Measurements from ENCODE around the gene IL17D. TPM values are rescaled to one million over a fixed set of nuclear protein-coding genes. Genes with fewer than 3 reads are reported as not detected.
A peak's percentile ranks its signal among the peaks of the same experiment; 100 is the strongest.

Gene IL17D
- polyA plus RNA-seq, 3 donors from 2014 or later = 0.30 to 0.66 (median 0.32) TPM

GRCh38 chr13:20702530-20702914 is 977 bp upstream of the IL17D start:
- Mint-ChIP-seq H3K4me3 (peak overlapping the region; percentile 83 to 93 (median 92)), H3K27ac (peak overlapping the region in 2 of 6 donors; percentile 60), H3K4me1 (peaks cover 12 to 13% of the 10 kb centered on the region in 2 donors), H3K9me3 (peaks cover 0 to 2% (median 0%) of the 10 kb centered on the region in 6 donors), H3K36me3 (no peaks in the 10 kb centered on the region), H3K27me3 (ENCODE audit: low read depth in 3 of 3) (peaks cover 9 to 19% (median 9%) of the 10 kb centered on the region in 3 donors)
- DNase-seq = no peak

- Mint-ChIP-seq H3K27me3 (ENCODE audit: low read depth in 3 of 3) (peaks cover 7 to 20% (median 7%) of the 10 kb centered on the region in 3 donors), H3K4me3 (peak overlapping the region in 1 of 5 donors; percentile 81), H3K27ac (no peak overlapping the region), H3K9me3 (peaks cover 0 to 2% (median 0%) of the 10 kb centered on the region in 6 donors), H3K36me3 (no peaks in the 10 kb centered on the region), H3K4me1 (peaks cover 12 to 13% of the 10 kb centered on the region in 2 donors)
- DNase-seq = peak; percentile 76 to 79 (median 77)
Measured at GRCh38 chr13:20703780-20704458, 420 bp downstream of the IL17D start.

GRCh38 chr13:20704459-20705069 is 1.1 kb downstream of the IL17D start:
- Mint-ChIP-seq H3K36me3 (no peaks in the 10 kb centered on the region), H3K27ac (peak overlapping the region in 4 of 6 donors; percentile 59 to 82 (median 62)), H3K27me3 (ENCODE audit: low read depth in 3 of 3) (peaks cover 7 to 20% (median 7%) of the 10 kb centered on the region in 3 donors), H3K4me1 (peaks cover 12 to 13% of the 10 kb centered on the region in 2 donors), H3K9me3 (peaks cover 0 to 2% (median 0%) of the 10 kb centered on the region in 6 donors), H3K4me3 (peak overlapping the region; percentile 80 to 85 (median 81))
- no peak for DNase-seq

GRCh38 chr13:20706661-20707060 is 3.2 kb downstream of the IL17D start:
- H3K4me1 Mint-ChIP-seq = peaks cover 12 to 13% of the 10 kb centered on the region in 2 donors
- H3K4me3 Mint-ChIP-seq = no peak overlapping the region
- no peaks in the 10 kb centered on the region for H3K36me3 Mint-ChIP-seq
- H3K9me3 Mint-ChIP-seq = no peaks in the 10 kb centered on the region
- DNase-seq = no peak
- H3K27me3 Mint-ChIP-seq (ENCODE audit: low read depth in 3 of 3) = peaks cover 2 to 14% (median 2%) of the 10 kb centered on the region in 3 donors
- peak overlapping the region in 1 of 6 donors; percentile 62 for H3K27ac Mint-ChIP-seq

- Mint-ChIP-seq H3K9me3 (no peaks in the 10 kb centered on the region), H3K4me1 (peaks cover 5 to 8% of the 10 kb centered on the region in 2 donors), H3K4me3 (no peak overlapping the region), H3K36me3 (no peaks in the 10 kb centered on the region), H3K27ac (no peak overlapping the region), H3K27me3 (ENCODE audit: low read depth in 3 of 3) (peaks cover 2 to 9% (median 5%) of the 10 kb centered on the region in 3 donors)
- DNase-seq = no peak
Measured at GRCh38 chr13:20708216-20708615, 4.7 kb downstream of the IL17D start.

- DNase-seq = no peak
- peaks cover 5 to 10% (median 6%) of the 10 kb centered on the region in 3 donors for H3K27me3 Mint-ChIP-seq (ENCODE audit: low read depth in 3 of 3)
- no peaks in the 10 kb centered on the region for H3K36me3 Mint-ChIP-seq
- no peak overlapping the region for H3K4me3 Mint-ChIP-seq
- no peaks in the 10 kb centered on the region for H3K9me3 Mint-ChIP-seq
- no peak overlapping the region for H3K27ac Mint-ChIP-seq
- peaks cover 4 to 12% of the 10 kb centered on the region in 2 donors for H3K4me1 Mint-ChIP-seq
Measured at GRCh38 chr13:20709369-20709768, 5.9 kb downstream of the IL17D start.

- no peaks in the 10 kb centered on the region for H3K9me3 Mint-ChIP-seq
- no peak overlapping the region for H3K4me3 Mint-ChIP-seq
- no peak for DNase-seq
- H3K36me3 Mint-ChIP-seq = no peaks in the 10 kb centered on the region
- peaks cover 3 to 12% of the 10 kb centered on the region in 2 donors for H3K4me1 Mint-ChIP-seq
- no peak overlapping the region for H3K27ac Mint-ChIP-seq
- H3K27me3 Mint-ChIP-seq (ENCODE audit: low read depth in 3 of 3) = peaks cover 5 to 8% (median 7%) of the 10 kb centered on the region in 3 donors
Measured at GRCh38 chr13:20709782-20710181, 6.3 kb downstream of the IL17D start.

- no peak overlapping the region for H3K27ac Mint-ChIP-seq
Measured at GRCh38 chr13:20711301-20712044, 8.0 kb downstream of the IL17D start.

GRCh38 chr13:20713014-20713376 is 9.5 kb downstream of the IL17D start:
- DNase-seq = no peak
- no peaks in the 10 kb centered on the region for H3K9me3 Mint-ChIP-seq
- H3K36me3 Mint-ChIP-seq = no peaks in the 10 kb centered on the region
- peaks cover 3 to 12% of the 10 kb centered on the region in 2 donors for H3K4me1 Mint-ChIP-seq
- no peak overlapping the region for H3K27ac Mint-ChIP-seq
- H3K4me3 Mint-ChIP-seq = peak overlapping the region in 2 of 5 donors; percentile 23 to 26
- peaks cover 5 to 8% (median 5%) of the 10 kb centered on the region in 3 donors for H3K27me3 Mint-ChIP-seq (ENCODE audit: low read depth in 3 of 3)

More at GRCh38 chr13:20711301-20712044, 8.0 kb downstream of the IL17D start:
- H3K9me3 Mint-ChIP-seq = no peaks in the 10 kb centered on the region
- H3K4me1 Mint-ChIP-seq = peaks cover 3 to 12% of the 10 kb centered on the region in 2 donors
- no peak overlapping the region for H3K4me3 Mint-ChIP-seq
- peaks cover 5 to 8% (median 7%) of the 10 kb centered on the region in 3 donors for H3K27me3 Mint-ChIP-seq (ENCODE audit: low read depth in 3 of 3)
- no peaks in the 10 kb centered on the region for H3K36me3 Mint-ChIP-seq
- DNase-seq = no peak

- H3K27me3 Mint-ChIP-seq (ENCODE audit: low read depth in 3 of 3) = peaks cover 5 to 8% (median 5%) of the 10 kb centered on the region in 3 donors
- no peak overlapping the region for H3K4me3 Mint-ChIP-seq
- no peak overlapping the region for H3K27ac Mint-ChIP-seq
- peaks cover 3 to 12% of the 10 kb centered on the region in 2 donors for H3K4me1 Mint-ChIP-seq
- H3K9me3 Mint-ChIP-seq = no peaks in the 10 kb centered on the region
- DNase-seq = no peak
- H3K36me3 Mint-ChIP-seq = no peaks in the 10 kb centered on the region
Measured at GRCh38 chr13:20713751-20714150, 10.3 kb downstream of the IL17D start.

- Mint-ChIP-seq H3K27me3 (ENCODE audit: low read depth in 3 of 3) (peaks cover 3 to 8% (median 5%) of the 10 kb centered on the region in 3 donors), H3K27ac (no peak overlapping the region), H3K9me3 (no peaks in the 10 kb centered on the region), H3K4me3 (no peak overlapping the region), H3K4me1 (peaks cover 3 to 12% of the 10 kb centered on the region in 2 donors), H3K36me3 (no peaks in the 10 kb centered on the region)
- DNase-seq = no peak
Measured at GRCh38 chr13:20714161-20714560, 10.7 kb downstream of the IL17D start.

- H3K27me3 Mint-ChIP-seq (ENCODE audit: low read depth in 3 of 3) = peaks cover 3 to 8% (median 5%) of the 10 kb centered on the region in 3 donors
- H3K4me3 Mint-ChIP-seq = no peak overlapping the region
Measured at GRCh38 chr13:20714563-20715329, 11.2 kb downstream of the IL17D start.

GRCh38 chr13:20715330-20715712 is 11.8 kb downstream of the IL17D start:
- Mint-ChIP-seq H3K9me3 (no peaks in the 10 kb centered on the region), H3K4me3 (no peak overlapping the region), H3K27me3 (ENCODE audit: low read depth in 3 of 3) (peaks cover 3 to 8% (median 5%) of the 10 kb centered on the region in 3 donors), H3K27ac (no peak overlapping the region), H3K36me3 (no peaks in the 10 kb centered on the region), H3K4me1 (peaks cover 3 to 12% of the 10 kb centered on the region in 2 donors)
- DNase-seq = no peak

More at GRCh38 chr13:20714563-20715329, 11.2 kb downstream of the IL17D start:
- no peak for DNase-seq
- Mint-ChIP-seq H3K27ac (no peak overlapping the region), H3K9me3 (no peaks in the 10 kb centered on the region), H3K36me3 (no peaks in the 10 kb centered on the region), H3K4me1 (peaks cover 3 to 12% of the 10 kb centered on the region in 2 donors)
